Mucosa of gallbladder (tissue), 1 donor: ENCODE results near the gene DVL2. TPM values are rescaled to one million over a fixed set of nuclear protein-coding genes. Genes with fewer than 3 reads are reported as not detected.
"Not testable (repeated sequence)": the region's sequence is repeated elsewhere in the genome, so short reads cannot be mapped to it uniquely, and the experiment has no call there.

Experiments used
- DNase-seq: peaks from one replicate; pipeline ENCODE4 v3.0.0-alpha.2; 2020; ENCODE audit warnings: low spot score
- total RNA-seq: library from RNA; stranded (reverse); gene quantifications from one replicate; pipeline ENCODE4 v1.2.1, GENCODE V29; 2021
- donor health status: DM: no; HTN: no; CAD: no.

Gene DVL2
- total RNA-seq, 1 donor from 2014 or later, result 60.9 TPM

DNA sequence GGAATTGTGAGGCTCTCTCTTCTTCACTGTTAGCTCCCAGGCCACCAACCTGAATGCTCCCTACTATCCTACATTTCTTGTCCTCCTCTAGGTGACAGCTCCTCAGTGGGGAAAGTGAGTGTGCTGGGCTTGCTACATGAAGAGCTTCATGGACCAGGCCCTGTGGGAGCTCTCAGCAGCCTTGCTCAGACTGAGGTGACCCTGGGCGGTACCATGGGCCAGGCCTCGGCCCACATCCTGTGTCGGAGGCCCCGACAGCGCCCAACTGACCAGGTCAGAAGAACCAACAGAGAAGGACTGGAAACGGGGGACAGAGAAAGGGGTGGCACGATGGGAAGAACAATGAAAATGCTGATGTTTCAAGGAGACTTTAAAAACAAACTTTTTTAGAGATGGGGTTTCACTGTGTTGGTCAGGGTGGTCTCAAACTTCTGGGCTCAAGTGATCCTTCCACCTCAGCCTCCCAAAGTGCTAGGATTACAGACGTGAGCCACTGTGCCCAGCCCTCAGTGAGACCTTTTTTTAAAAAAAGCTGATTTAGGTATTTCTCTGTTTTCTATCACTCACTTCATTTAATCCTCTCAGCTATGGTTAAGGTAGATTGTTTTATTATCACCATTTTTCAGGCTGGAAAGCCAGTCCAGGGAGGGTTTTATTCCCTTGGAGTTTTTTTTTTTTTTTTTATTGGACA is 22.6 kb upstream of the DVL2 start:
- no peak for DNase-seq

- no peak for DNase-seq
Measured at GRCh38 chr17:7254511-7254910, 20.2 kb upstream of the DVL2 start.

DNA sequence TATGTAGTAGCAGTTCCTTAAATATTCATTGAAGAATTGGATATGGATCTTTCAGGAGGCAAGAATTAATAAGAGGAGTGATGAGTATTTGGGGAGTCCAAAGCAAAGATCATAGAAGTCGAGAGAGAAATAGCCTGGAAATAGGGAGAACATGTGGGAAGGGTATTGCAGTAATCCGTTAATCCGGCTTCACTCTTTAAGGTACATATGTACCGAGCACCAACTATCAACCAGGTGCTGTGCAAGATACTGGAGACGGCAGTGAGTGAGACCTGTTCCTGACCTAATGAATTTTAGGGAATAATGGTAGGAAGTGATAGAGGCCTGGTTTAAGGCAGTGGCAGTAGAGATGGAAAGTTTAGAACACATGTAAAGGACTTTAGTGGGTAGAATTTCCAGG is 18.8 kb upstream of the DVL2 start:
- no peak for DNase-seq

DNA sequence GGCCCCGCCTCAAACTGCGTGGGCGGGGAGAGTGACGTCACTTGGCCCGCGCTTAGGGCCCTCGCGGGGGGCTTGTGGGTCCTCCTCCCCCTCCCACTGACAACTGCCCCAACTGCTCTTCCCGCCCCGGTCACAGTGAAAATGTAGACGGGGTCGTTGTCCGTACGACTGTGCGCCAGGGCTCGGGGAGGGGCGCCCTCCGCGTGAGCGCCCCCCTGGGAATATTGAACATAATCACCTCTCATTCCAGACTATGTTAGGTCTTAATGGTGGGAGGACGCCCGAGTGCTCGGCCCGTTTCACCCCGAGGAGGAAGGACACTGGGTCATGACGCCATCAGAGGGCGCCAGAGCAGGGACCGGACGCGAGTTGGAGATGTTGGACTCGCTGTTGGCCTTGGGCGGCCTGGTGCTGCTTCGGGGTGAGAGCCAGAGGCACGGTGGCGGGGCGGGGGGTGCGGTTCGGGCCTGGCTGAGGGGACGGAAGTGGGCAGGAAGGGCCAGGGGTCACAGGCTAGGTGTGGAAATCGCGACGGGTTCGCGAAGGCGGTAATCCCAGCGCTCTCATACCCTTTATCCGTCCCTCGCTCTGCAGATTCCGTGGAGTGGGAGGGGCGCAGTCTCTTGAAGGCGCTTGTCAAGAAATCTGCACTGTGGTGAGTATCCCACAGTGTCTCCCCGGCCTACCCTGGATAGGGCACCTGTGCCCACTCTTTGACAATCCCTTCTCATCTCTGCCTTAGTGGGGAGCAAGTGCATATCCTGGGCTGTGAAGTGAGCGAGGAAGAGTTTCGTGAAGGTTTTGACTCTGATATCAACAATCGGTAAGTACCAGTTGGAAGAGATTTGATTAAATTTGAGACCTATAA is 18.1 kb upstream of the DVL2 start, which contains the start of gene ELP5:
Gene ELP5, plus strand, starts transcription at position 40 of the 868 bp plus-strand sequence. Its CDS starts 336 bp downstream, at position 376.
- DNase-seq, result peak; percentile 94

DNA sequence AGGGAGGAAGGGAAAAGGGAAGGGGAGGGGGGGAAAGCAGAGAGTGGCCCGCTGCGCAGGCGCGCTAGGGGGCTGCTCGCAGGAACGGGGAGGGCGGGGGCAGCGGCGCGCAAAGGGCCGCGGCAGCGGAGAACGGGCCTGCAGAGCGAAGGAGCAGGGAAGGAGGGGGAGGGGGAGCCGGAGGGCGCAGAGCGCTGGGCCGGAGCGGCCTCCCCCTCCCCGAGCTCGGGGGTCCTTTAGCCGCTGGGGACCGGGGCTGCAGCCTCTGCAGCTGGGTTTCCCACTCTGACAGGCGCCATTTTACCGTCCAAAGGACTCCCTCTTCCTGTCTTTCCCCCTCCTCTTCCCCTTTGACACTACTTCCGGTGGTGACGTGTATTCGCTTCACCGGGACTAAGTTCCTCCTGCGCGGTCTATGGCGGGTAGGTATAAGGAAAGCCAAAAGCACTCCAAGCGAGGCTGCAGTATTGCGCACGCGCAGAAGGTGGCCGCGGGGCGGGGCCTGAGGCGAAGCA is 17.4 kb upstream of the DVL2 start, which contains the start of gene CTDNEP1:
Gene CTDNEP1, minus strand, starts transcription at position 74 of the 515 bp plus-strand sequence. CDS start 438 bp downstream, outside the sequence.
- DNase-seq, result peak; percentile 99

GRCh38 chr17:7250695-7251627 is 16.6 kb upstream of the DVL2 start:
- no peak for DNase-seq

- DNase-seq, result no peak
Measured at GRCh38 chr17:7249830-7250229, 15.5 kb upstream of the DVL2 start.

- no peak for DNase-seq
Measured at GRCh38 chr17:7249214-7249613, 14.9 kb upstream of the DVL2 start.

- DNase-seq, result no peak
Measured at GRCh38 chr17:7248796-7249195, 14.5 kb upstream of the DVL2 start.

DNA sequence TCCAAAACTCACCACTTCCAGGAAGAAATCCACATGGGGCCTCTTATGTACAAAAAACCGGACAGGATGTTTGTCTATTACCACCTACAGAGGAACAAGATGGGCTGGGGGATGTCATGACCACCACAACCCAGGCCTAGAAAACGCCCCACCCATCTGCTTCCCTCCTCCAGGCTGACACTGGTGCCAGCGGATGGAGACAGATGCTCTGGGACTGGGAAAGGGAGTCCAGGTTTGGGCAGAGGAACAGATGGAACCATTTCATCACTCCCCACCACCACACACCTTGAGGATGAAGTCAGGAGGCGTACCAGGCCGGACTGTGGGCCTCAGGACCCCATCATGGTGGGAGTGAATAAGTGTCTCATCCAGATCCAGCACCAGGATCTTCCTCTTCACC is 12.5 kb upstream of the DVL2 start:
- no peak for DNase-seq

- DNase-seq, result not testable (repeated sequence)
Measured at GRCh38 chr17:7243838-7244237, 9.5 kb upstream of the DVL2 start.

GRCh38 chr17:7243453-7243729 is 9.1 kb upstream of the DVL2 start:
- DNase-seq, result no peak

DNA sequence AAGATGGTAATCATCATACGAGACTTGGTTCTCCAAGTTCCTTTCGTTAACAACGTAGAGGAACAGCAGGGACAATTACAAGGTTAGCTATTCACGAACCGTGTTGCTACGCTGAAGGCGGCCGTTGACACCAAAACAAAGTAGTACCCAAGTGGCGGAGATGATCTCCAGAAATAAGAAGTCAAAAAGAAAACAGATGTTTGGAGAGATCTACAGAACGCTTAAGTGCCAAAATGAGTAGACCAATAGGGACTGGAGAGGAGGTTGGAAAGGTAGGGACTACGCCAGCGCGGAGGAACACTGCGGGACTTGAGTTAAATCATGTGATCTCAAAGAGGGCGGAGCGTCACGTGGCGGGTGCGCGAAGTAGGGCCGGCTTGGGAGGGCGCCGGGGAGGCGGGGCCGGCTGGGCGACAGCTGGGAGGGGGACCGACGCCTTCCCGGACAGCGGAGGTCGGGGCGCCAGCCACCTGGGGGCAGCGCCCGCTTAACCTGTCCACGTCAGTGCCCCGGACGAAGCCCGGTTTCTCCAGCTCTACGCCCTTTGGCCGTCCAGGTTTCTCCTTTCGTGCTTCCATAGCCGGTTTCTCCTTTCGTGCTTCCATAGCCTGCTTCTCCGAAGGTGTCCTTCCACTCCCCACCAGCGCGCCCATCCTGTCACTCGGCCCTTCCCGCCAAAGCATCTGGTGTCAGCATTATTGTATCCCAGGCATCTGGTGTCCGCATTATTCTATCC is 8.6 kb upstream of the DVL2 start:
- peak; percentile 95 for DNase-seq

DNA sequence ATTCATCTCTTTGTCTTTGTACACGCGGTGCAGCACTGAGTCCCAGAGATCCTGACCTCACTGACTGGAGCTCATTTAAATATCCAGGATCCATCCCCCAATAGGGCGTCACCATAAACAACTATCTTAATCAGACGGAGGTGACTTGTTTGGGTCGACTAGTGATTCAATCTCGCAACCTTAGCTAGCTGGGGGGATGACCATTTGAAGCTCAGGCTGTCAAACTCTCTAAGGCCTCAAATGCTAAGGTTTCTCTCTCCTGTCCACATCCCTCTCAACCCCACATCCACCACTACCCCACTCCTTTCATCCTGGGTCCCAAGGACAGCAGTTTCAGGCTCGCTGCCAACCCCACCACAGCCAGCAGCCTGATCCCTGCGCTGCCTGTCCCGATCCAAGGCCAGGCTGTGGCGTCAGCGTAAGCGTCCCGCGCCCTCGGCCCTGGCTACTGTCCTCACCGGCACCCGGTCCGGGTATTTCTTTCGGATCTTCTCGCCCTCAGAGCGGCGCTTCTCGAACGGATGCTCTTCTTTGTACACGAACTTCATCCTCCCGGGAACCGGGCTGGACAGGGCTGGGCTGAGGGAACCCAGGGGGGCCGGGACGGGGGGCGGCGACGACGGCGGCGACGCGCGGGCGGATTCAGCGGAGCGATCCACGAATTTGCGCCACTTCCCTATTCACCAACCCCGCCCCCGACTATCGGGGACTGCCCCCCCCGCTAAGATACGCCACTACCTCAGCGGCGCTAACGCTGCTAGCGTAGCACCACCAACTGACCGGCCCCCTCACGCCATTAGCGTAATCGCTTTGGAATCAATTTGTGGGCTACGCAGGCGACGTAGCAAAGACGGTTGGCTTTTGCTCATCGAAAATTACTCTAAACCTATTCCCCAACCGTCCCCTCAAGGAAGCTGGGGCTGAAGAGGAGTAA is 7.7 kb upstream of the DVL2 start, which contains the start of gene GABARAP:
Gene GABARAP, minus strand, starts transcription at position 667 of the 934 bp plus-strand sequence. Its CDS starts 119 bp downstream, at position 548.
- DNase-seq, result peak; percentile 95

- DNase-seq, result no peak
Measured at GRCh38 chr17:7241090-7241733, 6.9 kb upstream of the DVL2 start.

DNA sequence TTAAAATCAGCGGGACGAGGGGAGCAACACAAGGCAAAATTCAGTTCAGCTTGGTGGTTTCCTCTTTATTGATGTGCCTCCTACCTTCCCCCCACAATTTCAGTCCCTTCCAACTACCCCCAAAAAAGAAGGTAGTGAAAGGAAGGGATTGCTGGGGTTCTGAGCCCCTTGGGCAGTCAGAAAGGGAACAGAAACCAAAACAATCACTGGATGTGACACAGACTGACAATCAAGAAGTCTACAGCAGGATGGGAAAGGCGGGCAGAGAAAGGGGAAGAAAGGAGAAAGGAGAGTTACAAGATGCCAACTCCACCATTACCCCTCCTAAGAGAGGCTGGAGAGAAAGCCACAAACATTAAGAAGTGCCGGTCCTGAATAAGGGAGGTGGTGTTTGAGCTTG is 6.1 kb upstream of the DVL2 start:
- no peak for DNase-seq

DNA sequence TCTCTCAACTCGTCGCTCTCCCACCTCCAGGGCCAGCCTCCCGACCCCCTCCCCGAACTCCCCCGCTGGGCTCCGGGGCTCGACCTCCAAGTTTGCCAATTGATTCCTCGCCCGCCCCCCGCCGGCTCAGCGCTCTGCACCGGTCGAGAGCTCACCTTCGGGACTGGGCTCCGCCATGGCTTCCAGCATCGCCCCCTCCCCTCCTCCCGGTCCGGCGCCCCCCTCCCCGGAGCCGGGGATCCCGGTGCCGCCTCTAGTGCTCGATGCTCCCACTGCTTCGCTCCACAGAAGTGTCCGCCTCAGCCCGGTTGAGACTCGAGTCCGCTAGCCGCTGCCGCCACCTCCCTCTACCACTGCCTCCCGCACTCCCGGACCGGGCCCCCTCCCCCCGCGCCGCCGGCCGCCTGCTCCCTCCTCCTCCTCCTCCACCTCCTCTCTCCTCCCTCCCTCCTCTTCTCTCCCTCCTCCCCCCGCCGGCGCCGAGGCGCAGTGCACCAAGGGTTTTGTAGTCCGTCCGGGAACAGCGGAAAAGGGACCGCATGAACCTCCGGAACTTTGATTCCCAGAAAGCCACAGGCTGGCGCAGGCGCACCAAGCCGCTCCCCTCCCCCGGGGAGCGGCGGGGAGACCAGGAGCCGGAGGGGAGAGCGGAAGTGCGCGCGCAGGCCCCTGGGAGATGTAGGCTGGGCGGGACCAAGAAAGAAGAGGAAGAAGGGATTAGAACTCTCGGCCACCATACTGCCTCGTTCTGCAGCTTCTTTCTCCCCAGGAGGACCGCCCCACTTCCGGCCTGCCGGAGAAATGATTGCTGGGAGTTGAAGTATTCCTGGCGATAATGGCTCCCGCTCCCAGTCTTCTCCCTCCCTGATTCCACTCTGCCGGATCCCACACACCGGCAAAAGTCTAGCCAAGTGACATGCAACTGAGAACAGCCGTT is 5.0 kb upstream of the DVL2 start, which contains the start of gene PHF23:
Gene PHF23, minus strand, starts transcription at position 367 of the 937 bp plus-strand sequence. Its CDS starts 178 bp downstream, at position 189.
- DNase-seq, result peak; percentile 99
